WERI-Rb-1 (cell line): ENCODE data around the gene CLMP.

Experiments used
- DNase-seq: peaks from one replicate; pipeline ENCODE4 v3.0.0-alpha.2; 2020
- H3K27ac ChIP-seq: fragments of 250-450 bp; sonication (Bioruptor Pico); 2 replicates; pipeline ENCODE4 v1.5.1; 2020; ENCODE audit warnings: mild to moderate bottlenecking, moderate library complexity
- H3K27me3 ChIP-seq: fragments of 250-450 bp; sonication (Bioruptor Pico); 2 replicates; pipeline ENCODE4 v1.5.1; 2021; ENCODE audit warnings: mild to moderate bottlenecking, low read depth, moderate library complexity; ENCODE audit not compliant: insufficient read depth, severe bottlenecking
- H3K36me3 ChIP-seq: fragments of 250-450 bp; sonication (Bioruptor Pico); 2 replicates; pipeline ENCODE4 v1.5.1; 2020; ENCODE audit warnings: mild to moderate bottlenecking, moderate library complexity
- H3K4me3 ChIP-seq: 2 replicates; pipeline ENCODE4 v1.5.1; 2011; ENCODE audit warnings: low read depth, mild to moderate bottlenecking, control low read depth, low read length
- H3K9me3 ChIP-seq: fragments of 250-450 bp; sonication (Bioruptor Pico); 2 replicates; pipeline ENCODE4 v1.5.1; 2021; ENCODE audit warnings: mild to moderate bottlenecking, moderate library complexity; ENCODE audit not compliant: severe bottlenecking
- TF ChIP-seq, protein P1 (sequence below): IDR thresholded peaks from 2 replicates; pipeline ENCODE4 v1.5.1; 2011; ENCODE audit warnings: low read depth, mild to moderate bottlenecking, control low read depth, inconsistent platforms, low read length

CLMP gene

DNA sequence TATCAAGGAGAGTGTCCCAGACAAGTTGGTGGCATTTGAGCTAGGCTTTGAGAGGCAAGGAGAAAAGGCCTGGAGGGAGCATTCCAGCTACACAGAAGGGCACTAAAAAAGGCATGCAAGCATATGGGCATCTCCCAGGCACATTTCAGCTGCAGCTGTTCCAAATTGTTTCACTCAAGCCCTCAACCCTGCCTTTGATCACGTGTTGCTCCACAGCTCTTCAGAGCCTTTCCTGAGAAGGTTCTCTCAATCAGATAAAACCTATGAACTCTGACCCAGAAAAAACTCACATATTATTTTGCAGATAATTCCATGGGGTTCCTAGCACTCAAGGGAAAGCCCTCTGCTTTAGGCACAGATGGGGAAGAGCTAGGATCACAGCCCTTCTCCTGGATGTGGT, 108.7 kb downstream of the CLMP start:
- TF ChIP-seq, protein P1, sequence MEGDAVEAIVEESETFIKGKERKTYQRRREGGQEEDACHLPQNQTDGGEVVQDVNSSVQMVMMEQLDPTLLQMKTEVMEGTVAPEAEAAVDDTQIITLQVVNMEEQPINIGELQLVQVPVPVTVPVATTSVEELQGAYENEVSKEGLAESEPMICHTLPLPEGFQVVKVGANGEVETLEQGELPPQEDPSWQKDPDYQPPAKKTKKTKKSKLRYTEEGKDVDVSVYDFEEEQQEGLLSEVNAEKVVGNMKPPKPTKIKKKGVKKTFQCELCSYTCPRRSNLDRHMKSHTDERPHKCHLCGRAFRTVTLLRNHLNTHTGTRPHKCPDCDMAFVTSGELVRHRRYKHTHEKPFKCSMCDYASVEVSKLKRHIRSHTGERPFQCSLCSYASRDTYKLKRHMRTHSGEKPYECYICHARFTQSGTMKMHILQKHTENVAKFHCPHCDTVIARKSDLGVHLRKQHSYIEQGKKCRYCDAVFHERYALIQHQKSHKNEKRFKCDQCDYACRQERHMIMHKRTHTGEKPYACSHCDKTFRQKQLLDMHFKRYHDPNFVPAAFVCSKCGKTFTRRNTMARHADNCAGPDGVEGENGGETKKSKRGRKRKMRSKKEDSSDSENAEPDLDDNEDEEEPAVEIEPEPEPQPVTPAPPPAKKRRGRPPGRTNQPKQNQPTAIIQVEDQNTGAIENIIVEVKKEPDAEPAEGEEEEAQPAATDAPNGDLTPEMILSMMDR, result no peak
- no peak overlapping the region for H3K27ac ChIP-seq
- H3K36me3 ChIP-seq, result no peaks in the 10 kb centered on the region
- no peaks in the 10 kb centered on the region for H3K9me3 ChIP-seq
- no peak overlapping the region for H3K4me3 ChIP-seq
- DNase-seq, result no peak
- H3K27me3 ChIP-seq, result no peaks in the 10 kb centered on the region

DNA sequence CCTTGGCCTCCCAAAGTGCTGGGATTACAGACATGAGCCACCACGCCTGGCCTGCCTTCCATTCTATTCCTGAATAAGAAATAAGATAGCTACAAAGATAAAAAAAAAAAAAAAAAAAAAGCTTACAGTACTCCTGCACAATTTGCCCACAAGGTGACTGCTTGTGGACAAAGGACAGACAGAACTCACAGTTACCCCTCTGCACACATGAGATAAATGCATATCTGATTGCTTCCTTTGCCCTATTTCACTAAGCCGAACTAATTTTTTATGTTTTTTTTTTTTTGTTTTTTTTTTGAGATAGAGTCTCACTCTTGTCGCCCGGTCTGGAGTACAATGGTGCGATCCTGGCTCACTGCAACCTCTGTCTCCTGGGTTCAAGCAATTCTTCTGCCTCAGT, 109.6 kb downstream of the CLMP start:
- DNase-seq, result no peak

DNA sequence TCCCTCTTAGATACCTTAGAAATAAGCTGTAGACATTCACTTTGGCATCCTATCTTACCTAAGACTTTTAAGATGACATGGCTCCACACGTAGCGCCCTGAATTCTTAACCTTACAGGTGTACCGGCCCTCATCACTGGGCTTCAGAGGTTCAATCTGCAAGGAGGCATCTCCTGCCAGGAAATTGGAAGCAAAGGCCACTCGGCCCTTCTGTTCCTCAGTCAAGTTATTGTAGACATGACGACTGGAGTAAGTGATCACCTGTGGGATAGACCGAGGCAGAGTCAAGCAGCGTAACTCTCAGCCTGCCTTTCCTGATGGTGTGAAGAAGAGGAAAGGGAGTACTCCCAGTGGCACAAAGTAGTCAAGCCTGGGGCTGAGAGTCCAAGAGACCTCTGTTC, 110.6 kb downstream of the CLMP start:
- Histone ChIP-seq H3K9me3 (no peaks in the 10 kb centered on the region), H3K36me3 (no peaks in the 10 kb centered on the region), H3K4me3 (no peak overlapping the region), H3K27ac (no peak overlapping the region), H3K27me3 (no peaks in the 10 kb centered on the region)
- DNase-seq, result no peak
- TF ChIP-seq, protein P1, result no peak

More for the DNA sequence above, 109.6 kb downstream of the CLMP start:
- Histone ChIP-seq H3K27ac (no peak overlapping the region), H3K27me3 (no peaks in the 10 kb centered on the region), H3K36me3 (no peaks in the 10 kb centered on the region), H3K4me3 (no peak overlapping the region), H3K9me3 (no peaks in the 10 kb centered on the region)
- TF ChIP-seq, protein P1, result no peak

DNA sequence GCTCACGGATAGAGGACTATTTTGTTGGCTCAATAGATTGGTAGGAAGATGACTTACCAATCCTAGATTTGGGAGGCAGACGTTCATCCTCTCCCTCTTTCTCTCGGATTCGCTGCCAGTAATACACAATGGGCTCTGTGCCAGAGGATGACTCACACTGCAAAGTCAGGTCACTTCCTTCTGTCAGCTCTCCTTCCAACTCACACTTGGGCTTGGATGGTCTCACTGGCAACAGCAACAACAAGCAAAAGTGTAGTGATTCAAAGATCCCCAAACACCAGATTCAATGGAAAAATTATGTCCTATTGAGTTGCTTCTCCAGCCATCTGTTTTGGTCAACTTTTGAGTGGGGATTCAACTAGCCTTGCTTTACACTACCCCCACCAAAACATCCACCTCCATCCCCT, 111.4 kb downstream of the CLMP start:
- H3K9me3 ChIP-seq, result no peaks in the 10 kb centered on the region
- H3K36me3 ChIP-seq, result no peaks in the 10 kb centered on the region
- peak; percentile 80 for DNase-seq
- TF ChIP-seq, protein P1, result no peak
- no peak overlapping the region for H3K4me3 ChIP-seq
- H3K27ac ChIP-seq, result no peak overlapping the region
- H3K27me3 ChIP-seq, result no peaks in the 10 kb centered on the region

DNA sequence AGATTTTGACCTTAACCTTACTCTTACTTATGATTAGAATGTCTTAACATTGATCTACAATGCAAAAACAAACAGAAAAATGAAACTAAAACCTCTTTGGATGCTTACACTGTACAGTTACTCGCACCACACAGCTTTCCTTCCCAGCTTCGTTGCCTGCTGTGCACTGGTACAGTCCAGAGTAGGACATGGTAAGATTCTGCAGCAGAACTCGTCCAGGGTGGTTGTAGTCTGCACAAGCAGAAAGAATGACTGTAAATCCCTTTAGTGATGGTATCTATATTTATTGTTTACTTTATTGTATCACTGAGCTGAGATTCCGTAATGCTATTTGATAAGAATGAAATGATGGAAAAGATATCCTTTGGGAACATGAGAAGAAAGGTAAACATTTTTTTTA, 112.1 kb downstream of the CLMP start:
- Histone ChIP-seq H3K27ac (no peak overlapping the region; the same call in 1 of the 2 replicates), H3K27me3 (no peaks in the 10 kb centered on the region), H3K4me3 (no peak overlapping the region), H3K9me3 (no peaks in the 10 kb centered on the region), H3K36me3 (no peaks in the 10 kb centered on the region)
- no peak for DNase-seq
- TF ChIP-seq, protein P1, result no peak

DNA sequence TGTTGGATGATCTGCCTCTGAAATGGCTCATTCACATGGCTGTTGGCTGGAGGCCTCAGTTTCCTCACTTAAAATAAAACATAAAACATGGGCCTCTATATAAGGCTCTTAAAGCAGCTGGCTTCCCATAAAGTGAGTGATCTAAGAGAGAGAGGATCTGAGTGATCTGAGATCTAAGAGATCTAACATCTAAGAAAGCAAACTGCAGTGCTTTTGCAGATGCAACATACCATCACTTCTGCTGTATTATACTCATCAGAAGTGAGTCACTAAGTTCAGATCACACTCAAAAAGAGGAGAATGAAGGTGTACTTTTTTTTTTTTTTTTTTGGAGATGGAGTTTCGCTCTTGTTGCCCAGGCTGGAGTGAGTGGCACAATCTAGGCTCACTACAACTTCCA, 115.0 kb downstream of the CLMP start:
- Histone ChIP-seq H3K36me3 (no peaks in the 10 kb centered on the region), H3K27me3 (no peaks in the 10 kb centered on the region), H3K4me3 (no peak overlapping the region), H3K27ac (no peak overlapping the region), H3K9me3 (no peaks in the 10 kb centered on the region)
- TF ChIP-seq, protein P1, result no peak
- DNase-seq, result no peak
